HCT116 (cell line): ENCODE results near the gene CD9. TPM values are rescaled to one million over a fixed set of nuclear protein-coding genes. Genes with fewer than 3 reads are reported as not detected.

ENCODE experiments used
- ATAC-seq: fragments of 200-7000 bp; cut with Tn5 transposase; 2 replicates; pipeline ENCODE4 v1.9.1; 2020; ENCODE audit warnings: mild to moderate bottlenecking, moderate library complexity
- BruUV-seq: library from RNA; stranded (reverse); fragments of 400-500 nt; replicated peaks from 2 replicates; lab custom pipeline; 2021; lab: Mats Ljungman, UMichigan
- CTCF ChIA-PET: fragments of 300-600 bp; sonication (Branson Sonifier 250); formaldehyde crosslinking; loops from one replicate; lab custom pipeline; 2021; ENCODE audit warnings: antibody characterized with exemption; lab: Charles Lee
- POLR2A ChIA-PET: fragments of 300-600, 350-600 bp; sonication (Branson Sonifier 250); formaldehyde crosslinking; loops from one replicate; lab custom pipeline; 2021; ENCODE audit warnings: antibody characterized with exemption; lab: Charles Lee
- RAD21 ChIA-PET, 2 experiments: fragments of 300-600 bp; sonication (Branson Sonifier 250); formaldehyde crosslinking; loops; one replicate each; lab custom pipeline; 2023; ENCODE audit warnings: low total read pairs in 2 of 2; ENCODE audit not compliant: uncharacterized antibody in 2 of 2, unreplicated experiment in 2 of 2, low non-redundant PET in 1 of 2; lab: Charles Lee
- DNase-seq: peaks from one replicate; pipeline ENCODE4 v3.0.0-alpha.2; 2010; ENCODE audit warnings: low read depth, low spot score
- H2AFZ ChIP-seq: fragments of 200-600 bp; shearing (Covaris generic), sonication (generic); 2 replicates; pipeline ENCODE4 v1.6.1; 2017; ENCODE audit warnings: low read depth, mixed run types, mixed read lengths, antibody characterized with exemption, low read length; ENCODE audit not compliant: poor library complexity, severe bottlenecking
- H3K27ac ChIP-seq: 2 replicates; pipeline ENCODE4 v1.5.1; 2012; ENCODE audit warnings: low read depth, low read length
- H3K27me3 ChIP-seq: fragments of 200-600 bp; sonication (generic); 2 replicates; pipeline ENCODE4 v1.6.1; 2016; ENCODE audit warnings: mixed run types, low read length, mixed read lengths; ENCODE audit not compliant: insufficient read depth
- H3K36me3 ChIP-seq, 2 experiments: fragments of 200-500 bp in 1 of 2; fragments of 200-600 bp in 1 of 2; sonication (Bioruptor generic) in 1 of 2; sonication (generic) in 1 of 2; 2 replicates each; pipeline versions ENCODE4 v1.5.1 to v1.6.1; 2014 to 2016; ENCODE audit warnings: low read length in 2 of 2, inconsistent platforms in 1 of 2, mixed read lengths in 1 of 2, mixed run types in 1 of 2; ENCODE audit not compliant: insufficient read depth in 2 of 2, control insufficient read depth in 1 of 2
- H3K4me1 ChIP-seq, 2 experiments: fragments of 200-600 bp in 1 of 2; sonication (generic) in 1 of 2; 2 replicates each; pipeline versions ENCODE4 v1.5.1 to v1.6.1; 2012 to 2017; ENCODE audit warnings: low read length in 2 of 2, inconsistent platforms in 1 of 2, mild to moderate bottlenecking in 1 of 2, mixed read lengths in 1 of 2, mixed run types in 1 of 2, moderate library complexity in 1 of 2; ENCODE audit not compliant: insufficient read depth in 2 of 2, control insufficient read depth in 1 of 2
- H3K4me2 ChIP-seq: fragments of 200-600 bp; sonication (generic); 2 replicates; pipeline ENCODE4 v1.6.1; 2017; ENCODE audit warnings: mixed run types, low read length, mixed read lengths
- H3K4me3 ChIP-seq, 2 experiments: fragments of 200-600 bp in 1 of 2; sonication (generic) in 1 of 2; replicated peaks in 1 of 2; 2 replicates each; pipeline ENCODE4 v1.5.1; 2011 to 2016; ENCODE audit warnings: low read length in 2 of 2, control low read depth in 1 of 2, low read depth in 1 of 2, mild to moderate bottlenecking in 1 of 2, mixed read lengths in 1 of 2, mixed run types in 1 of 2
- H3K79me2 ChIP-seq: fragments of 200-600 bp; sonication (generic); 2 replicates; pipeline ENCODE4 v1.6.1; 2017; ENCODE audit warnings: mild to moderate bottlenecking, mixed run types, low read length, moderate library complexity, mixed read lengths; ENCODE audit not compliant: insufficient read depth
- H3K9ac ChIP-seq: fragments of 200-600 bp; sonication (generic); 2 replicates; pipeline ENCODE4 v1.6.1; 2016; ENCODE audit warnings: low read length, mixed read lengths
- H3K9me2 ChIP-seq: fragments of 200-600 bp; sonication (generic), shearing (Covaris generic); 2 replicates; pipeline ENCODE4 v1.6.1; 2017; ENCODE audit warnings: mixed run types, mild to moderate bottlenecking, moderate library complexity; ENCODE audit not compliant: insufficient read depth
- H3K9me3 ChIP-seq, 2 experiments: fragments of 200-500 bp in 1 of 2; fragments of 200-600 bp in 1 of 2; sonication (Bioruptor generic) in 1 of 2; sonication (generic) in 1 of 2; 2 replicates each; pipeline ENCODE4 v1.6.1; 2014 to 2017; ENCODE audit warnings: low read length in 2 of 2, mixed read lengths in 2 of 2, inconsistent platforms in 1 of 2, low read depth in 1 of 2, mild to moderate bottlenecking in 1 of 2, mixed run types in 1 of 2, moderate library complexity in 1 of 2; ENCODE audit not compliant: control insufficient read depth in 1 of 2, insufficient read depth in 1 of 2
- H4K20me1 ChIP-seq: fragments of 200-600 bp; sonication (generic), shearing (Covaris generic); 2 replicates; pipeline ENCODE4 v1.6.1; 2017; ENCODE audit warnings: mixed run types, mild to moderate bottlenecking, moderate library complexity; ENCODE audit not compliant: insufficient read depth
- ATF3 ChIP-seq: IDR thresholded peaks from 2 replicates; pipeline ENCODE4 v1.6.1; 2012
- CBX3 ChIP-seq: IDR thresholded peaks from 2 replicates; pipeline ENCODE4 v1.6.1; 2012; ENCODE audit warnings: low read depth
- ELF1 ChIP-seq: IDR thresholded peaks from 2 replicates; pipeline ENCODE4 v1.6.1; 2012; ENCODE audit warnings: low read depth, borderline replicate concordance
- EZH2 ChIP-seq: fragments of 200-600 bp; sonication (generic); IDR thresholded peaks from 2 replicates; pipeline ENCODE4 v1.6.1; 2017; ENCODE audit warnings: antibody characterized with exemption, mixed run types
- EZH2phosphoT487 ChIP-seq: fragments of 200-600 bp; IDR thresholded peaks from 2 replicates; pipeline ENCODE4 v1.6.1; 2018; ENCODE audit warnings: antibody characterized with exemption, borderline replicate concordance
- FOSL1 ChIP-seq: IDR thresholded peaks from 2 replicates; pipeline ENCODE4 v1.6.1; 2012; ENCODE audit warnings: low read depth
- JUND ChIP-seq: IDR thresholded peaks from 2 replicates; pipeline ENCODE4 v1.6.1; 2012
- POLR2A ChIP-seq: IDR thresholded peaks from 2 replicates; pipeline ENCODE4 v1.7.0; 2011; ENCODE audit warnings: borderline replicate concordance; ENCODE audit not compliant: insufficient read depth, insufficient read length; ENCODE audit errors: extremely low read depth
- POLR2AphosphoS5 ChIP-seq: IDR thresholded peaks from 2 replicates; pipeline ENCODE4 v1.6.1; 2011; ENCODE audit warnings: mild to moderate bottlenecking, low read depth, low read length, moderate library complexity
- REST ChIP-seq: IDR thresholded peaks from 2 replicates; pipeline ENCODE4 v1.6.1; 2012; ENCODE audit warnings: low read depth
- SIN3A ChIP-seq: IDR thresholded peaks from 2 replicates; pipeline ENCODE4 v1.6.1; 2012; ENCODE audit warnings: low read depth
- SRF ChIP-seq: IDR thresholded peaks from 2 replicates; pipeline ENCODE4 v1.6.1; 2012; ENCODE audit warnings: low read depth
- YY1 ChIP-seq: IDR thresholded peaks from 2 replicates; pipeline ENCODE4 v1.6.1; 2011; ENCODE audit warnings: low read length, low read depth, moderate library complexity, mild to moderate bottlenecking; ENCODE audit not compliant: insufficient replicate concordance; ENCODE audit errors: extremely low read depth
- intact Hi-C: fragments of 100-400 bp; cut with micrococcal nuclease; formaldehyde crosslinking; loops from 2 replicates; pipeline ENCODE4 v1.10.0; 2022
- total RNA-seq: library from RNA; stranded (reverse); gene quantifications from one replicate; pipeline ENCODE4 v1.2.1, GENCODE V29; 2021; ENCODE audit not compliant: unreplicated experiment

Gene CD9
- total RNA-seq, 1 experiment from 2014 or later = 182 TPM

DNA sequence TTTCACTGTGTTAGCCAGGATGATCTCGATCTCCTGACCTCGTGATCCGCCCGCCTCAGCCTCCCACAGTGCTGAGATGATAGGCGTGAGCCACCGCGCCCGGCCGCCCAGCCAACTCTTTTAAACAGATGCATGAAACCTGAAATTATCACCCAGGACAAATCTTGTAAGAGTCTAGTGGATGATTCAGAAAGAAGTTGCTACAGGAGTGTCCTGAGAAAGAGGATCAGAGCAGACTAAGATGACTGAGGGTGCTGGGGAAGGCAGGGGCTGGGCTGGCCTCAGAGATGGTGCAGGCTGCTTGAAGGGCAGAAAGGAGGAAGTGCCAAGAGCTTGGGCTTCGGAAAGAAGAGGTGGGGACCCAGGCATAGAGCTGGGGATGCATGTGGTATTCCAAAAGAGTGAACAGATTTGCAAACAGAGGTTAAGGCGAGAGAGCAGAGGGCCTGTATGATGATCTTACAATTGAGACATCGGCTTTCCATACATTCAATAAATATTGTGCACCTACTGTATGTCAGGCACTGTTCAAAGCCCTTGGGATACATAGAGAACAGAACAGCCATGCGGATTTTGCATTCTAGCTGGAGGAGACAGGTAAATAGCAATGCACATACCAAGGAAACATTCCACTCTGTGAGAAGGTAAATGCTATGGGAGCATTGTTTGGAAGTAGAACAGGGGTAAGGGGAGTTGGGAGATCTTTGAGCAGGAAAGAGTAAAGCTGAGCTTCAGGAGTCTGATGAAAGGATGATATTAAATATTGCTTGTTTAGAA is 7.4 kb upstream of the CD9 start:
- no peaks in the 10 kb centered on the region for H3K27me3 ChIP-seq
- H3K4me1 ChIP-seq = peaks cover 12 to 22% of the 10 kb centered on the region in 2 experiments
- POLR2A ChIA-PET = no interaction called here
- TF ChIP-seq POLR2AphosphoS5 (no peak), CBX3 (no peak), EZH2phosphoT487 (no peak), FOSL1 (no peak), ELF1 (no peak), POLR2A (no peak), YY1 (no peak), ATF3 (no peak), SRF (no peak), EZH2 (no peak), JUND (no peak), REST (no peak), SIN3A (no peak)
- H3K9me3 ChIP-seq = no peaks in the 10 kb centered on the region
- no peak overlapping the region for H3K9ac ChIP-seq
- RAD21 ChIA-PET = no interaction called here
- H3K4me2 ChIP-seq = no peak overlapping the region
- H3K9me2 ChIP-seq = no peaks in the 10 kb centered on the region
- no peak overlapping the region for H2AFZ ChIP-seq
- intact Hi-C loops = no loop called here
- no peaks in the 10 kb centered on the region for H3K79me2 ChIP-seq
- ATAC-seq (no peak), DNase-seq (no peak)
- no TSS peak for BruUV-seq
- H3K4me3 ChIP-seq = no peak overlapping the region
- no peaks in the 10 kb centered on the region for H4K20me1 ChIP-seq
- H3K36me3 ChIP-seq = no peaks in the 10 kb centered on the region
- H3K27ac ChIP-seq = no peak overlapping the region
- CTCF ChIA-PET = interaction anchor here (0.6 to 4.5 kb wide), 3 partner anchors 18 to 92 kb away, joined by 4 to 106 read pairs (median 6); no protein-coding TSS in a partner anchor
